Suprapubic skin (tissue), 4 donors: ENCODE measurements around the gene DDIT3.
"Not testable (repeated sequence)": the region's sequence is repeated elsewhere in the genome, so short reads cannot be mapped to it uniquely, and the experiment has no call there.

ENCODE experiments used
- EP300 ChIP-seq: sonication (generic); formaldehyde crosslinking; IDR thresholded peaks from one replicate; pipeline ENCODE4 v1.6.1; 2017; ENCODE audit warnings: antibody characterized with exemption
- POLR2A ChIP-seq, 2 donors: fragments of 450-650 bp; IDR thresholded peaks; one replicate each; pipeline ENCODE4 v1.6.1; 2017; ENCODE audit warnings: antibody characterized with exemption in 2 of 2, mild to moderate bottlenecking in 2 of 2, moderate library complexity in 2 of 2
- POLR2AphosphoS5 ChIP-seq, 3 donors: sonication (generic); formaldehyde crosslinking; IDR thresholded peaks; one replicate each; pipeline ENCODE4 v1.6.1; 2017; ENCODE audit warnings: antibody characterized with exemption in 3 of 3
- TF ChIP-seq, protein P1 (sequence below), 2 donors: fragments of 200-600 bp in 1 of 2; fragments of 450-650 bp in 1 of 2; sonication (generic) in 1 of 2; IDR thresholded peaks; one replicate each; pipeline ENCODE4 v1.5.1; 2016 to 2019; ENCODE audit warnings: antibody characterized with exemption in 2 of 2, mild to moderate bottlenecking in 1 of 2, moderate library complexity in 1 of 2

DNA sequence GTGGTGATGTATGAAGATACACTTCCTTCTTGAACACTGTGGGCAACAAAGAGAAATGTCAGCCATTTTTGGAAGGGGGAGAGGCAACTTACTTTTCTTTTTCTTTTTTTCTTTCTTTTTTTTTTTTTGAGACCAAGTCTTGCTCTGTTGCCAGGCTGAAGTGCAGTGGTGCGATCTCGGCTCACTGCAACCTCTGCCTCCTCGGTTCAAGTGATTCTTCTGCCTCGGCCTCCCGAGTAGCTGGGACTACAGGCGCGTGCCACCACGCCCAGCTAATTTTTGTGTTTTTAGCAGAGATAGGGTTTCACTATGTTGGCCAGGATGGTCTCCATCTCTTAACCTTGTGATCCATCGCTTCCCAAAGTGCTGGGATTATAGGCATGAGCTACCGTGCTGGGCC is 2.6 kb downstream of the DDIT3 start:
- not testable (repeated sequence) for TF ChIP-seq POLR2A (IDR thresholded peaks at IDR 0.05); POLR2AphosphoS5 (IDR thresholded peaks at IDR 0.05); EP300
- TF ChIP-seq, protein P1, sequence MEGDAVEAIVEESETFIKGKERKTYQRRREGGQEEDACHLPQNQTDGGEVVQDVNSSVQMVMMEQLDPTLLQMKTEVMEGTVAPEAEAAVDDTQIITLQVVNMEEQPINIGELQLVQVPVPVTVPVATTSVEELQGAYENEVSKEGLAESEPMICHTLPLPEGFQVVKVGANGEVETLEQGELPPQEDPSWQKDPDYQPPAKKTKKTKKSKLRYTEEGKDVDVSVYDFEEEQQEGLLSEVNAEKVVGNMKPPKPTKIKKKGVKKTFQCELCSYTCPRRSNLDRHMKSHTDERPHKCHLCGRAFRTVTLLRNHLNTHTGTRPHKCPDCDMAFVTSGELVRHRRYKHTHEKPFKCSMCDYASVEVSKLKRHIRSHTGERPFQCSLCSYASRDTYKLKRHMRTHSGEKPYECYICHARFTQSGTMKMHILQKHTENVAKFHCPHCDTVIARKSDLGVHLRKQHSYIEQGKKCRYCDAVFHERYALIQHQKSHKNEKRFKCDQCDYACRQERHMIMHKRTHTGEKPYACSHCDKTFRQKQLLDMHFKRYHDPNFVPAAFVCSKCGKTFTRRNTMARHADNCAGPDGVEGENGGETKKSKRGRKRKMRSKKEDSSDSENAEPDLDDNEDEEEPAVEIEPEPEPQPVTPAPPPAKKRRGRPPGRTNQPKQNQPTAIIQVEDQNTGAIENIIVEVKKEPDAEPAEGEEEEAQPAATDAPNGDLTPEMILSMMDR (IDR thresholded peaks at IDR 0.05): not testable (repeated sequence)
